Skin epidermis (tissue), 12 donors: ENCODE measurements around the gene ATAD3A.
"Not testable (repeated sequence)": the region's sequence is repeated elsewhere in the genome, so short reads cannot be mapped to it uniquely, and the experiment has no call there.

Source experiments
- H3K27ac ChIP-seq, 21 experiments: fragments of 200-600 bp; sonication (generic) in 11 of 21; one replicate each; pipeline ENCODE4 v1.5.0; 2020; ENCODE audit warnings: mild to moderate bottlenecking in 3 of 21, inconsistent platforms in 2 of 21, moderate library complexity in 2 of 21
- H3K4me3 ChIP-seq, 7 experiments: fragments of 200-600 bp; sonication (generic) in 2 of 7; one replicate each; pipeline ENCODE4 v1.5.0; 2020; ENCODE audit warnings: inconsistent platforms in 2 of 7, mild to moderate bottlenecking in 2 of 7, moderate library complexity in 1 of 7

The ATAD3A gene

GRCh38 chr1:1487701-1488100 lies 24.3 kb upstream of the ATAD3A start:
- Histone ChIP-seq H3K27ac (no peak overlapping the region), H3K4me3 (no peak overlapping the region)

GRCh38 chr1:1489231-1489630 lies 22.7 kb upstream of the ATAD3A start:
- Histone ChIP-seq H3K4me3 (no peak overlapping the region), H3K27ac (no peak overlapping the region)

GRCh38 chr1:1489861-1490260 lies 22.1 kb upstream of the ATAD3A start:
- H3K27ac ChIP-seq, result no peak overlapping the region
- no peak overlapping the region for H3K4me3 ChIP-seq

- Histone ChIP-seq H3K4me3 (no peak overlapping the region), H3K27ac (no peak overlapping the region)
Measured at GRCh38 chr1:1490633-1491230, 21.2 kb upstream of the ATAD3A start.

GRCh38 chr1:1491601-1492000 lies 20.4 kb upstream of the ATAD3A start:
- Histone ChIP-seq H3K4me3 (no peak overlapping the region), H3K27ac (no peak overlapping the region)

- not testable (repeated sequence) for H3K4me3 ChIP-seq, H3K27ac ChIP-seq
Measured at GRCh38 chr1:1494311-1494710, 17.7 kb upstream of the ATAD3A start.

- H3K4me3 ChIP-seq, H3K27ac ChIP-seq: not testable (repeated sequence)
Measured at GRCh38 chr1:1495461-1495975, 16.4 kb upstream of the ATAD3A start.

- Histone ChIP-seq H3K4me3 (peak overlapping the region in 2 of 7 experiments; percentile 10 to 23), H3K27ac (peak overlapping the region in 17 of 21 experiments; percentile 12 to 79 (median 62))
Measured at GRCh38 chr1:1504777-1505365, 7.1 kb upstream of the ATAD3A start.

GRCh38 chr1:1505366-1505798 lies 6.6 kb upstream of the ATAD3A start:
- Histone ChIP-seq H3K4me3 (peak overlapping the region in 2 of 7 experiments; percentile 10 to 23), H3K27ac (peak overlapping the region in 18 of 21 experiments; percentile 12 to 79 (median 62))

- H3K27ac ChIP-seq, result peak overlapping the region in 16 of 21 experiments; percentile 12 to 79 (median 60)
- peak overlapping the region in 1 of 7 experiments; percentile 10 for H3K4me3 ChIP-seq
Measured at GRCh38 chr1:1505801-1506200, 6.2 kb upstream of the ATAD3A start.

- Histone ChIP-seq H3K27ac (no peak overlapping the region), H3K4me3 (no peak overlapping the region)
Measured at GRCh38 chr1:1507305-1507704, 4.7 kb upstream of the ATAD3A start.

- H3K4me3 ChIP-seq, H3K27ac ChIP-seq: not testable (repeated sequence)
Measured at GRCh38 chr1:1508775-1509464, 3.0 kb upstream of the ATAD3A start.

GRCh38 chr1:1509465-1509850 lies 2.5 kb upstream of the ATAD3A start:
- H3K4me3 ChIP-seq, H3K27ac ChIP-seq: not testable (repeated sequence)

- peak overlapping the region; percentile 58 to 98 (median 95) for H3K27ac ChIP-seq
- peak overlapping the region; percentile 66 to 95 (median 87) for H3K4me3 ChIP-seq
Measured at GRCh38 chr1:1510912-1511532, 940 bp upstream of the ATAD3A start.

GRCh38 chr1:1512425-1512824 lies 463 bp downstream of the ATAD3A start:
- peak overlapping the region in 18 of 21 experiments; percentile 78 to 98 (median 95) for H3K27ac ChIP-seq

GRCh38 chr1:1513675-1514074 lies 1.7 kb downstream of the ATAD3A start:
- not testable (repeated sequence) for H3K27ac ChIP-seq, H3K4me3 ChIP-seq

More at GRCh38 chr1:1512425-1512824, 463 bp downstream of the ATAD3A start:
- H3K4me3 ChIP-seq, result peak overlapping the region; percentile 66 to 95 (median 87)

- H3K4me3 ChIP-seq, H3K27ac ChIP-seq: not testable (repeated sequence)
Measured at GRCh38 chr1:1514376-1514775, 2.4 kb downstream of the ATAD3A start.

- H3K27ac ChIP-seq, result not testable (repeated sequence)
Measured at GRCh38 chr1:1516923-1517322, 5.0 kb downstream of the ATAD3A start.

GRCh38 chr1:1517973-1518620 lies 6.1 kb downstream of the ATAD3A start:
- Histone ChIP-seq H3K27ac (no peak overlapping the region), H3K4me3 (no peak overlapping the region)

More at GRCh38 chr1:1516923-1517322, 5.0 kb downstream of the ATAD3A start:
- not testable (repeated sequence) for H3K4me3 ChIP-seq

GRCh38 chr1:1518621-1519007 lies 6.7 kb downstream of the ATAD3A start:
- not testable (repeated sequence) for H3K4me3 ChIP-seq, H3K27ac ChIP-seq
